ENCODE measurements around the gene PBXIP1. TPM values are rescaled to one million over a fixed set of nuclear protein-coding genes. Genes with fewer than 3 reads are reported as not detected.
A peak's percentile ranks its signal among the peaks of the same experiment; 100 is the strongest.
"Not testable (repeated sequence)": the region's sequence is repeated elsewhere in the genome, so short reads cannot be mapped to it uniquely, and the experiment has no call there.

PBXIP1 gene
- total and polyA plus RNA-seq, 5 donors from 2014 or later, result 349 to 774 (median 412) TPM

GRCh38 chr1:154982897-154983648, 27.2 kb upstream of the PBXIP1 start, which contains the start of gene FLAD1:
FLAD1 (plus strand) TSS chr1:154983344; CDS start chr1:154983695, 351 bp downstream.
- H3K36me3 Mint-ChIP-seq, result peaks cover 3% of the 10 kb centered on the region
- H3K9me3 ChIP-seq (ENCODE audit: control insufficient read depth in 2 of 2, low read length in 2 of 2), result no peaks in the 10 kb centered on the region
- H3K4me3 ChIP-seq (ENCODE audit: low read depth, low read length), result peak within 1 kb of the TSS; percentile 98
- DNase-seq, result peak; percentile 95 to 100 (median 95)
- H3K4me1 ChIP-seq (ENCODE audit: control insufficient read depth, insufficient read depth, low read length, poor library complexity, severe bottlenecking), result peaks cover 30% of the 10 kb centered on the region
- ATAC-seq (ENCODE audit: low read depth in 2 of 2), result peak; percentile 100
- H3K4me1 Mint-ChIP-seq, result peaks cover 0 to 7% (median 3%) of the 10 kb centered on the region in 4 donors
- no peaks in the 10 kb centered on the region for H3K27me3 Mint-ChIP-seq
- no peak within 1 kb of the TSS for H3K27ac Mint-ChIP-seq
- H3K9me3 Mint-ChIP-seq, result no peaks in the 10 kb centered on the region
- H3K4me3 Mint-ChIP-seq, result no peak within 1 kb of the TSS
- no peaks in the 10 kb centered on the region for H3K27me3 ChIP-seq (ENCODE audit: control insufficient read depth, insufficient read depth, low read length)
- H3K27ac ChIP-seq (ENCODE audit: insufficient read depth, low read length, poor library complexity, severe bottlenecking), result peak within 1 kb of the TSS; percentile 85
- peaks cover 5% of the 10 kb centered on the region for H3K36me3 ChIP-seq (ENCODE audit: control insufficient read depth, insufficient read depth, low read length)

GRCh38 chr1:154982341-154982740, 26.4 kb upstream of the PBXIP1 start:
- H3K4me3 ChIP-seq (ENCODE audit: low read depth, low read length), result peak overlapping the region; percentile 98
- DNase-seq (no peak), ATAC-seq (ENCODE audit: low read depth in 2 of 2) (no peak)
- H3K9me3 Mint-ChIP-seq, result no peaks in the 10 kb centered on the region
- no peaks in the 10 kb centered on the region for H3K27me3 Mint-ChIP-seq
- H3K4me1 Mint-ChIP-seq, result peaks cover 0 to 6% (median 2%) of the 10 kb centered on the region in 4 donors
- peaks cover 3% of the 10 kb centered on the region for H3K36me3 Mint-ChIP-seq
- no peaks in the 10 kb centered on the region for H3K36me3 ChIP-seq (ENCODE audit: control insufficient read depth, insufficient read depth, low read length)
- H3K4me1 ChIP-seq (ENCODE audit: control insufficient read depth, insufficient read depth, low read length, poor library complexity, severe bottlenecking), result peaks cover 30% of the 10 kb centered on the region
- H3K4me3 Mint-ChIP-seq, result no peak overlapping the region
- no peak overlapping the region for H3K27ac Mint-ChIP-seq
- peak overlapping the region; percentile 85 for H3K27ac ChIP-seq (ENCODE audit: insufficient read depth, low read length, poor library complexity, severe bottlenecking)
- H3K9me3 ChIP-seq (ENCODE audit: control insufficient read depth in 2 of 2, low read length in 2 of 2), result no peaks in the 10 kb centered on the region
- H3K27me3 ChIP-seq (ENCODE audit: control insufficient read depth, insufficient read depth, low read length), result no peaks in the 10 kb centered on the region

- ATAC-seq (ENCODE audit: low read depth in 2 of 2) (no peak), DNase-seq (no peak)
- Histone ChIP-seq H3K4me3 (ENCODE audit: low read depth, low read length) (no peak overlapping the region), H3K27me3 (ENCODE audit: control insufficient read depth, insufficient read depth, low read length) (no peaks in the 10 kb centered on the region), H3K9me3 (ENCODE audit: control insufficient read depth in 2 of 2, low read length in 2 of 2) (no peaks in the 10 kb centered on the region), H3K4me1 (ENCODE audit: control insufficient read depth, insufficient read depth, low read length, poor library complexity, severe bottlenecking) (peaks cover 30% of the 10 kb centered on the region), H3K27ac (ENCODE audit: insufficient read depth, low read length, poor library complexity, severe bottlenecking) (no peak overlapping the region), H3K36me3 (ENCODE audit: control insufficient read depth, insufficient read depth, low read length) (no peaks in the 10 kb centered on the region)
- no peak overlapping the region for H3K27ac Mint-ChIP-seq
- H3K4me3 Mint-ChIP-seq, result no peak overlapping the region
- peaks cover 0 to 6% (median 3%) of the 10 kb centered on the region in 4 donors for H3K4me1 Mint-ChIP-seq
- no peaks in the 10 kb centered on the region for H3K27me3 Mint-ChIP-seq
- no peaks in the 10 kb centered on the region for H3K9me3 Mint-ChIP-seq
- peaks cover 3% of the 10 kb centered on the region for H3K36me3 Mint-ChIP-seq
Measured at GRCh38 chr1:154978360-154978759, 22.5 kb upstream of the PBXIP1 start.

GRCh38 chr1:154977762-154978161, 21.9 kb upstream of the PBXIP1 start:
- Mint-ChIP-seq H3K4me3 (peak overlapping the region in 3 of 4 donors; percentile 20 to 35 (median 22)), H3K27ac (peak overlapping the region in 1 of 3 donors; percentile 48)
- not testable (repeated sequence) for H3K36me3 Mint-ChIP-seq; H3K9me3 ChIP-seq (ENCODE audit: control insufficient read depth in 2 of 2, low read length in 2 of 2); DNase-seq; H3K36me3 ChIP-seq (ENCODE audit: control insufficient read depth, insufficient read depth, low read length); H3K27me3 ChIP-seq (ENCODE audit: control insufficient read depth, insufficient read depth, low read length); H3K9me3 Mint-ChIP-seq; H3K4me3 ChIP-seq (ENCODE audit: low read depth, low read length); H3K27me3 Mint-ChIP-seq; H3K27ac ChIP-seq (ENCODE audit: insufficient read depth, low read length, poor library complexity, severe bottlenecking); ATAC-seq (ENCODE audit: low read depth in 2 of 2); H3K4me1 Mint-ChIP-seq
- H3K4me1 ChIP-seq (ENCODE audit: control insufficient read depth, insufficient read depth, low read length, poor library complexity, severe bottlenecking), result peaks cover 33% of the 10 kb centered on the region

GRCh38 chr1:154975409-154976059, 19.6 kb upstream of the PBXIP1 start:
- peak overlapping the region; percentile 98 for H3K27ac ChIP-seq (ENCODE audit: insufficient read depth, low read length, poor library complexity, severe bottlenecking)
- peaks cover 47% of the 10 kb centered on the region for H3K4me1 ChIP-seq (ENCODE audit: control insufficient read depth, insufficient read depth, low read length, poor library complexity, severe bottlenecking)
- no peaks in the 10 kb centered on the region for H3K27me3 ChIP-seq (ENCODE audit: control insufficient read depth, insufficient read depth, low read length)
- H3K36me3 Mint-ChIP-seq, result peaks cover 7% of the 10 kb centered on the region
- ATAC-seq (ENCODE audit: low read depth in 2 of 2), result no peak
- no peak overlapping the region for H3K27ac Mint-ChIP-seq
- H3K9me3 Mint-ChIP-seq, result no peaks in the 10 kb centered on the region
- no peaks in the 10 kb centered on the region for H3K36me3 ChIP-seq (ENCODE audit: control insufficient read depth, insufficient read depth, low read length)
- peak overlapping the region; percentile 95 for H3K4me3 ChIP-seq (ENCODE audit: low read depth, low read length)
- no peaks in the 10 kb centered on the region for H3K9me3 ChIP-seq (ENCODE audit: control insufficient read depth in 2 of 2, low read length in 2 of 2)
- peak; percentile 38 to 75 (median 48) for DNase-seq
- H3K27me3 Mint-ChIP-seq, result no peaks in the 10 kb centered on the region
- H3K4me1 Mint-ChIP-seq, result peaks cover 0 to 27% (median 21%) of the 10 kb centered on the region in 4 donors
- H3K4me3 Mint-ChIP-seq, result no peak overlapping the region

GRCh38 chr1:154974808-154975408, 19.0 kb upstream of the PBXIP1 start:
- peak overlapping the region; percentile 95 for H3K4me3 ChIP-seq (ENCODE audit: low read depth, low read length)
- Mint-ChIP-seq H3K4me3 (no peak overlapping the region), H3K27me3 (no peaks in the 10 kb centered on the region), H3K9me3 (no peaks in the 10 kb centered on the region), H3K4me1 (peaks cover 0 to 27% (median 21%) of the 10 kb centered on the region in 4 donors), H3K36me3 (peaks cover 7% of the 10 kb centered on the region), H3K27ac (no peak overlapping the region)
- peak; percentile 93 to 97 (median 97) for DNase-seq
- H3K9me3 ChIP-seq (ENCODE audit: control insufficient read depth in 2 of 2, low read length in 2 of 2), result no peaks in the 10 kb centered on the region
- H3K4me1 ChIP-seq (ENCODE audit: control insufficient read depth, insufficient read depth, low read length, poor library complexity, severe bottlenecking), result peaks cover 50% of the 10 kb centered on the region
- no peaks in the 10 kb centered on the region for H3K36me3 ChIP-seq (ENCODE audit: control insufficient read depth, insufficient read depth, low read length)
- peak overlapping the region; percentile 98 for H3K27ac ChIP-seq (ENCODE audit: insufficient read depth, low read length, poor library complexity, severe bottlenecking)
- H3K27me3 ChIP-seq (ENCODE audit: control insufficient read depth, insufficient read depth, low read length), result no peaks in the 10 kb centered on the region
- peak; percentile 26 to 39 for ATAC-seq (ENCODE audit: low read depth in 2 of 2)

- H3K4me1 ChIP-seq (ENCODE audit: control insufficient read depth, insufficient read depth, low read length, poor library complexity, severe bottlenecking), result peaks cover 50% of the 10 kb centered on the region
Measured at GRCh38 chr1:154974102-154974807, 18.4 kb upstream of the PBXIP1 start, which contains the start of gene CKS1B. CKS1B (plus strand) TSS chr1:154974681; CDS start chr1:154974746, 65 bp downstream.

More at GRCh38 chr1:154974102-154974807, 18.4 kb upstream of the PBXIP1 start, which contains the start of gene CKS1B:
- ATAC-seq (ENCODE audit: low read depth in 2 of 2) (peak; percentile 89 to 91), DNase-seq (peak; percentile 92 to 99 (median 99))
- Histone ChIP-seq H3K36me3 (ENCODE audit: control insufficient read depth, insufficient read depth, low read length) (no peaks in the 10 kb centered on the region), H3K27ac (ENCODE audit: insufficient read depth, low read length, poor library complexity, severe bottlenecking) (peak within 1 kb of the TSS; percentile 98), H3K9me3 (ENCODE audit: control insufficient read depth in 2 of 2, low read length in 2 of 2) (no peaks in the 10 kb centered on the region), H3K27me3 (ENCODE audit: control insufficient read depth, insufficient read depth, low read length) (no peaks in the 10 kb centered on the region), H3K4me3 (ENCODE audit: low read depth, low read length) (peak within 1 kb of the TSS; percentile 95)
- no peaks in the 10 kb centered on the region for H3K27me3 Mint-ChIP-seq
- H3K27ac Mint-ChIP-seq, result no peak within 1 kb of the TSS
- H3K4me1 Mint-ChIP-seq, result peaks cover 0 to 33% (median 25%) of the 10 kb centered on the region in 4 donors
- H3K9me3 Mint-ChIP-seq, result no peaks in the 10 kb centered on the region
- H3K36me3 Mint-ChIP-seq, result peaks cover 4% of the 10 kb centered on the region
- no peak within 1 kb of the TSS for H3K4me3 Mint-ChIP-seq
